ENCODE measurements around the gene OGFOD1.
A peak's percentile ranks its signal among the peaks of the same experiment; 100 is the strongest.

Gene OGFOD1

GRCh38 chr16:56450986-56451752 is at the start of gene OGFOD1, which contains the start of gene NUDT21:
Gene OGFOD1 (plus strand): TSS chr16:56451554. CDS start chr16:56451613, 59 bp downstream.
Gene NUDT21 (minus strand): TSS chr16:56451332. CDS start chr16:56451202, 130 bp downstream.
- DNase-seq (ENCODE audit: low spot score) = peak; percentile 99

DNA sequence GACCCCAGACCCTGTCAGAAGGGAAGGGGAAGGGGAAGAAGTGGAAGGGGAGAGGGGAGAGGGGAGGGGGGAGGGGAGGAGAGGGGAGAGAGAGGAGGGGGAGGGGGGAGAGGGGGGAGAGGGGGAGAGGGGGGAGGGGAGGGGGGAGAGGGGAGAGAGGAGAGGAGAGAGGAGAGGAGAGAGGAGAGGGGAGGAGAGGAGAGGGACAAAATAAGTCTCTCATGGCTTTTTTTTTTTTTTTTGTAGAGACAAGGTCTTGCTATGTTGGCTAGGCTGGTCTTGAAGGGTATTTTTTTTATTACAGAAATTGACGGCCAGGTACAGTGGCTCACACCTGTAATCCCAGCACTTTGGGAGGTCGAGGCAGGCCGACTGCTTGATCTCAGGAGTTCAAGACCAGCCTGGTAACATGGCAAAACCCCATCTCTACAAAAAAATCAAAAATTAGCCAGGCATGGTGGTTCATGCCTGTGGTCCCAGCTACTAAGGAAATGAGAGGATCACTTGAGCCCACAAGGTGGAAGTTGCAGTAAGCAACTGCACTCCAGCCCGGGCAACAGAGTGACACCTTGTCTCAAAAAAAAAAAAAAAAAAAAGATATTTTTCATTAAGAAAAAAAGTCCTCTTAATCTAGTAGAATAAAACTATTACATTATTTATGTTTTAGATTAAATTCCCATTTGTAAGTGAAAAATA is 45.2 kb upstream of the OGFOD1 start:
- DNase-seq (ENCODE audit: low spot score) = no peak

- DNase-seq (ENCODE audit: low spot score) = no peak
Measured at GRCh38 chr16:56408379-56409098, 42.8 kb upstream of the OGFOD1 start.

DNA sequence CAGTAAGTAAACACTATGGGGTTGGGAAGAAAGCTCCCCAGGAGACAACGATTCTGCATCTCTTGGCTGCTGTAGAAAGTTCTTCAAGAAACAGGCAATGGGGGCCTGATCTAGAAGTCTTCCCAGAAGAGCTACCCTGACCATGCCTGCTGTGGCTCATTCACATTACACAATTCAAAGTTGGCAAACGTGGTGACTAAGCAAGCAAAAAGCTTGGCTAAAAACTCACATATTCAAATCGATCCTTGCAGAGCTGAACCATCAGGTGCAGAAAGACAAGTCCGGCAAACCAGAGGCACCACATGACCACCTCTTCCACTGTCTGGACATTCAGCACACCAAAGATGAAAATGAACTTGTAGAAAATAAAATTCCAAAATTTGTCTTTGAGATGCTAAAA is 42.2 kb upstream of the OGFOD1 start:
- DNase-seq (ENCODE audit: low spot score) = no peak

GRCh38 chr16:56411123-56411522 is 40.2 kb upstream of the OGFOD1 start:
- no peak for DNase-seq (ENCODE audit: low spot score)

DNA sequence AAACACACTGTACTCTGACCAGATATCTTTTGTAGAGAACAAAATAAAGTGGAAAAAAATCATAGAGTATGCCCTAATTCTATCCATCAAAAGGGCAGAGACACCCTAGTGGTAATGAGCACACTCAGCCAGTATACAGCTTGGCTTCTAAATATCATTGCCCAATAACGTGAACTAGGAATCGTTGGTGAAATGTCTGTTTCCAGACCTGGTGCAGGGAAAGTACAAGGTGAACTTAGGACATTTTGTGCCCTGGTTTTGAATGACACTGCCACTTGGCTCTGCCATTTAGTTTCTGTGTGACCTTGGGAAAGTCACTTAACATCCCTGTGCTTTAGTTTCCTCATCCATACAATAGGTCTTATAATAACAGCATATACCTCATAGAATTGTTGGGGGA is 39.7 kb upstream of the OGFOD1 start:
- DNase-seq (ENCODE audit: low spot score) = no peak

DNA sequence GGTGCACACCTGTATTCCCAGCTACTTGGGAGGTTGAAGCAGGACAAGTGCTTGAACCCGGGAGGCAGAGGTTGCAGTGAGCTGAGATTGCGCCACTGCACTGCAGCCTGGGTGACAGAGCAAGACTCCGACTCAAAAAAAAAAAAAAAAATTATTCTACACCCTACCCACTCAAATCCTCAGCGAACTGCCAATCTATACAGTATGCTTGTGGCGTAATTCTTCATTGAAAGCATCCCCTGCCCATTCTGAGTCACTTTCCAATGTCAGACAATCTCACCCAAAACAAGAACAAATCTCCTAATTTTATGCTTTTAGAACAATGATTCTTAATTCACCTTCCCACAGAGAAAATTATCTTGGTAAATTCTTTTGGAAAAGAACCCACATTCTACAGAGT is 38.0 kb upstream of the OGFOD1 start:
- DNase-seq (ENCODE audit: low spot score) = no peak

GRCh38 chr16:56414366-56414765 is 37.0 kb upstream of the OGFOD1 start:
- no peak for DNase-seq (ENCODE audit: low spot score)

GRCh38 chr16:56415875-56416274 is 35.5 kb upstream of the OGFOD1 start:
- DNase-seq (ENCODE audit: low spot score) = no peak

DNA sequence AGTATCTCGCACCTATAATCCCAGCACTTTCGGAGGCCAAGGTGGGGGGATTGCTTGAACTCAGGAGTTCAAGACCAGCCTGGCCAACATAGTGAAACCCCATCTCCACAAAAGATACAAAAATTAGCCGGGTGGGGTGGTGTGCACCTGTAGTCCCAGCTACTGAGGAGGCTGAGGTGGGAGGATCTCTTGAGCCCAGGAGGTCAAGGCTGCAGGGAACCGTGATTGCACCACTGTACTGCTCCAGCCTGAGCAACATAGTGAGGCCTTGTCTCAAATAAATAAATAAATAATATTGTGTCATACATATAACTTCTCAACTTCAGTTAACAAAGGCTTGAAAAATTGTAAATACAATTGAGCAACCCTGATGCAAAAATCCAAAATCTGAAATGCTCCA is 34.2 kb upstream of the OGFOD1 start:
- DNase-seq (ENCODE audit: low spot score) = no peak

- DNase-seq (ENCODE audit: low spot score) = no peak
Measured at GRCh38 chr16:56419740-56420548, 31.4 kb upstream of the OGFOD1 start.

- DNase-seq (ENCODE audit: low spot score) = no peak
Measured at GRCh38 chr16:56420613-56421012, 30.7 kb upstream of the OGFOD1 start.

DNA sequence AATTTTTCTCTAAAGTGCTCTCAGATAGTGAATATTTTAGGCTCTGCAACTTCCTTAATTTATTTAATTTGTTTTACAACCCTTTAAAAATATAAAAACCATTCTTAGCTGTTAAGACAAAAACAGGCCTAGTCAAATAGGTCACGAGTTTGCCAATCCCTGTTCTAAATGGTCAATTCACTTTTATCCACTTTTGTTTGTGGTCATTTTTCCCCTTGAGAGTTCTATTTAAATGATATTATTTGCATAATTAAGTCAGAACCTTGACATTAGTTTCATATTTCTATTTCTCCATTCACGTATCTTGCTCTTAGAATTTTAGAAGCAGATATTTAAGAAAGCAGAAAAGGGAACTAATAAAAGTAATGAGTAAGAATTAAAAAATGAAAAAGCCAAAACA is 30.0 kb upstream of the OGFOD1 start:
- DNase-seq (ENCODE audit: low spot score) = no peak

DNA sequence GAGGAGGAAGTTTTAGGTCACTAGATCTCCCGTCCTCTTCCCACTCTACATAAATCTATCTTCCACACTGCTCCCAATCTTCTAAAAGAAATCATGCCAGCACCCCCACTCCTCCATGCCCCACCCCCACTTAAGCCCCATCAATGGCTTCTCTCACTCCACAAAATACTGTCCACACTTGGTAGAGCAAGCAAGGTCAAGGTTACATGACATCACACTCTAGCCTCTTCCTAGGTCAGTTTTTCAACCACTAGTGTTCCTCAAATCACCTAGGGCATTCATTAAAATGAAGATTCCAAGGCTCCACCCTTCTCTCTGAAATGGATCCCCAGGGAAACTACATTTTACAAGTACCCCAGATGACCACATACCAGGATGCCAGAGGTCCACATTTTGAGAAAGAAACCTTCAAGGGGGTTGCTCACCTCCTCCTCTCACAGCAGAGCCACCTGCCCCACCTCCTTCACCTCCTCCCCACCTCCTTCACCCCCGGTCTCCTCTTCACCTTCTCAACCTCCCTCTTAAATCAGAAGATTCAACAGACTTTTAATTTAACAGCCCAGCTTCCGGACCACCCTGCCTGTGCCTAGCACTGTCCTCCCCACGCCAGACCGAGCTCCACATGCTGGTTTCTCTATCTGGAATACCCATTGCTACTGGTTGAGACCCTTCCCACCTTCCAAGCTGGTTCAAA is 29.2 kb upstream of the OGFOD1 start:
- no peak for DNase-seq (ENCODE audit: low spot score)

DNA sequence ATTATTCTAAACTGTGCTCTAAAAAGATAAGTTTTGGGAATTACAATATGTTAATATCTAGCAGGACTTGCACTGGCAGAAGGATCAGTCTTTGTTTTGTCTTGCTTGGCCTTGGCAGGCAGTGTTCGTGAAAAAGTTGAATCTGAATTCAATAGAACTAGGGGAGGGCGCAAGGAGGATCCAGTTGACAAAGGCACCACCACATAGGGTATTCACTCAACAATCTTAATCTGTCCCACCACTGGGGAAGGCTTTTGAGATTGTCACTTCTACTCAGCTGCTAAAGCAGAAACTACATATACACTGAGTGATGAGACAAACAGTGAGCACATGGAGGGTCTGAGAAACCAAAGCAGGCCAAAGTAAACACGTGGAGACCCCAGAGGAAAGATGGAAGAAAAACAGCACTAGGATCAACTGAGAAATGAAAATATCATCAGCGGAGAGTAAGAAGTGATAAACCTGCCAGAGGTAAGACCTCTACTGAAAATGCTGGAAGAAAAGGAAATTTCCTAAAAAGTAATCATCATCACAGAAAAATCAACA is 28.4 kb upstream of the OGFOD1 start:
- peak; percentile 43 for DNase-seq (ENCODE audit: low spot score)

DNA sequence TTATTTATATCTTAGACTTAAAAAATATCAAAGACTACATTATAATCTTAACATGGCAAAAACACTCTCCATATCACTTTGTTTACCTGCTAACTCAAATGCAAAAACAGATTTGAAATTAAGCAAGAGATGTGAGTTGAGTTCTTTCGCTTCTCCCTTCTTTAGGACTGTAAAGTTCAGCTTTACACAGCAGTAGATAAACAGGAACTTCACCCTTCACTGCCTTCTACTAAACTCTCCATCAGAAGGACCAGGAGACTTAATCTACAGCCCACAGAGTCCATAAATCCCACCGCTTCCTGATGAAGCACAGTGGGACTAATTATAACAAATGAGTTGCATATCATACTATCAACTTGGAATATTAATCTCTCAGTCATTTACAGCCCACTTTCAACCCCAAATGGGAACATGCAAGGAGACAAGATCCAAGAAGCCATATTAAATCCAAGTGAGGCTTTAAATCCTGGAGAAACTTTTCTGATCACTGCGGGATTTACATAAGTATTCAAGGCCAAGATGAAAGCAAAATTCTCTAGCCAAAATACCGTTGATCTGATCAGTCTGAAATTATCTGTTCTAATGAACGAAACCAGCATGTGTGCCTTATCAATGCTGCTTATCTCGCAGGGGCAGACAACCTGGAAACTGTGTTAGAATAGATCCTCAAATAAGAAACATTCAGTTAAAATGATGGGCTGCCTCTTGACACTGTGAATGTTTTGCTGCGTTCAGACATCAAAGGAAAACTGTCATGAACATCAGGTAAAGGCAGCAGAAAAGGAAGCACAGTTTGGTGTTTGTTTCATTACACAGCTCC is 27.6 kb upstream of the OGFOD1 start:
- peak; percentile 55 for DNase-seq (ENCODE audit: low spot score)

DNA sequence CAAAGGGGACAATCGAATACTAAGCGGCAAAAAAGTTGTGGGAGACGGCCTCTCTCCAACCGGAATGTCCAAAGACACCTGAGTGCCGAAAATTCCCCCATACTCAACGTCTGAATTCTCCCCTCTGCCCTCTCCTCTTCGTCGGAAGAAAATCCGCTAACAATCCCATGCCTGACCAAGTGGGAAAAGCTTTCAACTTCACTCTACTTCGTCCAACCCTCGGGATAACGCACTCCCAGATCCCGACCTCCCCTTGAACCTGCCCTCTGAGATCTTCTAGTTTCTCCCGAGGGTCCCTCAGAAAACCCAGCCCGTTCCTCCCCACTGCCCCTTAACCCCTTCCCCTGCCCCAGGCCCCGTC is 27.0 kb upstream of the OGFOD1 start:
- DNase-seq (ENCODE audit: low spot score) = peak; percentile 39

DNA sequence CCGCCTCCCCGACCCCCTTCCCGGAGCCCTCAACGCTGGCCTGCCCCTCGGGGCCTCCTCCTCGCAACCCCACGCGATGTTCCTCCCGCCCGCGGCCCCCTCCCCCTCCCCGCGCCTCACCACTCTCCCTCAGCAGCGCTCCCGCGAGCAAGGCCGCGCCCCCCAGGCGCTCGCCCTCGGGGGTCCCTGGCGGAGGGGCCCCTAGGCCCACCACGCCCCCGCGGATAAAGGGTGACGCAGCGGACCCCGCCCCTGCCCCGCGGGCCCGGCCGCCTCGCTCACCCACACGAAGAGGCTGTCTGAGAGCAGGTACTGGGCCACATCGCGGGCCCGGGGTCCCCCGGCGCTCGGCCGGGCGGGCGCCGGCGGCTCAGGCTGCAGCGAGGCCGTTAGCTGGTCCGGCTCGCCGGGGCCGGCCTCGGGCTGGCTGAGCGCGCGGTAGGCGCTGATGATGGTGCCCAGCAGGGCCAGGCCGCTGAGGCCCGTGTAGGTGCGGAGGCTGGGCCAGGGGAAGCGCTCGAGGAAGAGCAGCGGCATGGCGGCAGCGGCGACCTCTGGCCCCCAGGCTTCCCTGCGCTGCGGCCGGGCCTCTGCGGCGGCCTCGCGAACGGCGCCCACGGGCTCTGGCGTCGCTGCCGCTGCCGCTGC is 26.4 kb upstream of the OGFOD1 start:
- DNase-seq (ENCODE audit: low spot score) = no peak

- DNase-seq (ENCODE audit: low spot score) = peak; percentile 69
Measured at GRCh38 chr16:56425439-56425832, 25.9 kb upstream of the OGFOD1 start, which contains the start of gene AMFR. Gene AMFR (minus strand): TSS chr16:56425545. CDS start chr16:56425327, 218 bp downstream.

- DNase-seq (ENCODE audit: low spot score) = no peak
Measured at GRCh38 chr16:56426585-56426984, 24.8 kb upstream of the OGFOD1 start.
